ENCODE data around the gene FYTTD1. TPM values are rescaled to one million over a fixed set of nuclear protein-coding genes. Genes with fewer than 3 reads are reported as not detected.

The FYTTD1 gene
- total RNA-seq, 2 donors from 2014 or later = 23.1 to 29.4 TPM

DNA sequence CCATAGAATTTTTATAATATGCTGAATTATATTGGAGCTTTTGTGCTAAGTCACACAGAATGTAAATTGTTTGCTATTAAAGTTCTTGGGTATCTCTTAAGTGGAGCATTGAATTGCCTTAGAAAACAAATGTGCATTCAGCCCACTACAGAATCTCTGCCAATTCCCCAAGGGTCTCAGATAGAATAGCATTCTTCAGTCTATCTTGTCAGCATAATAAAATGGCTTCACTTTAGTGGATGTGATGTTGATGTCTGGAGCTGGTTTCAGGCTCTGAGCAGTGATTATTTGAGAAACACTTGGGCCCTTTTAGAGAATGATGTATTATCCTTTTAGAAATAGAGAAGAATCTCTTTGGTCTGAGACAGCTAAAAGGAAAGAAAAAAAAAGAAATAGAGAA is 86.6 kb downstream of the FYTTD1 start:
- DNase-seq (ENCODE audit: low spot score in 2 of 2) = no peak
- no peaks in the 10 kb centered on the region for H3K9me3 Mint-ChIP-seq
- ATAC-seq = no peak
- H3K27ac Mint-ChIP-seq = no peak overlapping the region
- peaks cover 0 to 13% of the 10 kb centered on the region in 2 donors for H3K36me3 Mint-ChIP-seq

Other genes starting within 250 kb of the FYTTD1 start
- gene BDH1, start 193.9 kb upstream of the FYTTD1 start, total RNA-seq = 100 to 1,000 TPM in 1 of 2 donors, 10 to 100 TPM in 1; 57.3 to 131 TPM
- gene RUBCN, start 13.0 kb upstream of the FYTTD1 start, total RNA-seq = 10 to 100 TPM; 26.0 to 49.3 TPM
- gene LRCH3, start 41.4 kb downstream of the FYTTD1 start, total RNA-seq = 10 to 100 TPM; 25.0 to 74.9 TPM
- gene RPL35A, start 200.3 kb downstream of the FYTTD1 start, total RNA-seq = 1,000 to 10,000 TPM; 1,604 to 1,708 TPM
- gene LMLN, start 210.3 kb downstream of the FYTTD1 start, total RNA-seq = 1 to 10 TPM; 2.4 to 8.4 TPM